GM23338 (cell line): Measurements from ENCODE around the gene LHB. TPM values are rescaled to one million over a fixed set of nuclear protein-coding genes. Genes with fewer than 3 reads are reported as not detected.

ENCODE experiments used
- ATAC-seq: fragments of 200-7000 bp; cut with Tn5 transposase; 3 replicates; pipeline ENCODE4 v1.9.1; 2020
- DNase-seq: peaks from one replicate; pipeline ENCODE4 v3.0.0-alpha.2; 2015; ENCODE audit warnings: low spot score
- H2AFZ ChIP-seq: fragments of 200-600 bp; sonication (generic); 2 replicates; pipeline ENCODE4 v1.8.0; 2016; ENCODE audit warnings: antibody characterized with exemption, mild to moderate bottlenecking, moderate library complexity
- H3F3A ChIP-seq: fragments of 200-600 bp; sonication (generic); replicated peaks from 2 replicates; pipeline ENCODE4 v1.8.0; 2017; ENCODE audit warnings: antibody characterized with exemption, mixed run types, low read depth
- H3K27ac ChIP-seq: fragments of 200-600 bp; sonication (generic); 2 replicates; pipeline ENCODE4 v1.6.1; 2016; ENCODE audit warnings: low read depth
- H3K27me3 ChIP-seq: fragments of 200-600 bp; sonication (generic); 2 replicates; pipeline ENCODE4 v1.8.0; 2016; ENCODE audit warnings: mild to moderate bottlenecking, mixed run types, moderate library complexity; ENCODE audit not compliant: insufficient read depth
- H3K36me3 ChIP-seq: fragments of 200-600 bp; sonication (generic); 2 replicates; pipeline ENCODE4 v1.8.0; 2016; ENCODE audit warnings: mild to moderate bottlenecking; ENCODE audit not compliant: insufficient read depth
- H3K4me1 ChIP-seq: fragments of 200-600 bp; sonication (generic); 2 replicates; pipeline ENCODE4 v1.8.0; 2016; ENCODE audit warnings: mild to moderate bottlenecking, moderate library complexity; ENCODE audit not compliant: insufficient read depth
- H3K4me2 ChIP-seq: fragments of 200-600 bp; sonication (generic); 2 replicates; pipeline ENCODE4 v1.7.1; 2017; ENCODE audit warnings: mixed run types
- H3K4me3 ChIP-seq: fragments of 200-600 bp; sonication (generic); 2 replicates; pipeline ENCODE4 v1.6.1; 2016; ENCODE audit warnings: mixed run types
- H3K79me2 ChIP-seq: fragments of 200-600 bp; sonication (generic); replicated peaks from 2 replicates; pipeline ENCODE4 v1.8.0; 2017; ENCODE audit warnings: mild to moderate bottlenecking; ENCODE audit not compliant: insufficient read depth
- H3K9me2 ChIP-seq: fragments of 200-600 bp; sonication (generic); 2 replicates; pipeline ENCODE4 v1.8.0; 2017; ENCODE audit not compliant: insufficient read depth
- H4K20me1 ChIP-seq: fragments of 200-600 bp; sonication (generic); replicated peaks from 2 replicates; pipeline ENCODE4 v1.8.0; 2017; ENCODE audit warnings: mild to moderate bottlenecking; ENCODE audit not compliant: insufficient read depth
- H3K27ac Mint-ChIP-seq: 2 replicates; pipeline ENCODE4 v1.8.0; 2020; ENCODE audit warnings: inconsistent platforms, mild to moderate bottlenecking, moderate library complexity, mixed read lengths
- H3K27me3 Mint-ChIP-seq: 3 replicates; pipeline ENCODE4 v1.8.0; 2022; ENCODE audit warnings: low read depth, mild to moderate bottlenecking, moderate library complexity, mixed read lengths, inconsistent platforms; ENCODE audit not compliant: insufficient read depth, poor library complexity
- H3K36me3 Mint-ChIP-seq: 3 replicates; pipeline ENCODE4 v1.8.0; 2021; ENCODE audit warnings: low read depth, mild to moderate bottlenecking, inconsistent platforms, moderate library complexity, mixed read lengths
- H3K4me1 Mint-ChIP-seq: 3 replicates; pipeline ENCODE4 v1.8.0; 2020; ENCODE audit warnings: mild to moderate bottlenecking, inconsistent platforms, mixed read lengths
- H3K4me3 Mint-ChIP-seq: 3 replicates; pipeline ENCODE4 v1.8.0; 2021; ENCODE audit warnings: moderate library complexity, mild to moderate bottlenecking, inconsistent platforms, mixed read lengths
- H3K9me3 Mint-ChIP-seq: 3 replicates; pipeline ENCODE4 v1.8.0; 2020; ENCODE audit warnings: moderate library complexity, mild to moderate bottlenecking, inconsistent platforms, mixed read lengths
- EZH2phosphoT487 ChIP-seq: fragments of 200-600 bp; sonication (generic); IDR thresholded peaks from one replicate; pipeline ENCODE4 v1.8.1; 2018; ENCODE audit warnings: antibody characterized with exemption; ENCODE audit not compliant: unreplicated experiment
- JUNB ChIP-seq: IDR thresholded peaks from one replicate; pipeline ENCODE4 v1.6.1; 2016; ENCODE audit warnings: antibody characterized with exemption; ENCODE audit not compliant: unreplicated experiment
- NANOG ChIP-seq: IDR thresholded peaks from 2 replicates; pipeline ENCODE4 v1.6.1; 2016; ENCODE audit warnings: antibody characterized with exemption, borderline replicate concordance
- STAT1 ChIP-seq: IDR thresholded peaks from one replicate; pipeline ENCODE4 v1.6.1; 2016; ENCODE audit warnings: antibody characterized with exemption; ENCODE audit not compliant: unreplicated experiment
- ZNF114 ChIP-seq: fragments of 250-450 bp; sonication (Bioruptor Pico); IDR thresholded peaks from 2 replicates; pipeline ENCODE4 v1.5.0; 2020; ENCODE audit warnings: mild to moderate bottlenecking, moderate library complexity
- ZNF331 ChIP-seq: fragments of 250-450 bp; sonication (Bioruptor Pico); IDR thresholded peaks from 2 replicates; pipeline ENCODE4 v1.5.0; 2020; ENCODE audit warnings: low read depth, mild to moderate bottlenecking, moderate library complexity
- polyA plus RNA-seq: library from polyadenylated mRNA; unstranded; fragments of >200 nt; fragmentation: Nextera tagmentation; extraction: Ambion mirVana; gene quantifications from 2 replicates; pipeline ENCODE4 v1.2.1, GENCODE V29; 2016
- total RNA-seq: library from RNA; depleted of rRNA; stranded (reverse); fragments of >200 nt; shearing (Covaris generic); gene quantifications from 2 replicates; pipeline ENCODE4 v1.2.3, GENCODE V29; 2014
- TF ChIP-seq, protein P1 (sequence below): IDR thresholded peaks from one replicate; pipeline ENCODE4 v1.6.1; 2018; ENCODE audit warnings: antibody characterized with exemption; ENCODE audit not compliant: unreplicated experiment
- TF ChIP-seq, protein P2 (sequence below): IDR thresholded peaks from 2 replicates; pipeline ENCODE4 v1.6.1; 2016; ENCODE audit warnings: antibody characterized with exemption
- TF ChIP-seq, protein P3 (sequence below): fragments of 250-450 bp; sonication (Bioruptor Pico); IDR thresholded peaks from 2 replicates; pipeline ENCODE4 v1.5.0; 2020; ENCODE audit warnings: mild to moderate bottlenecking, moderate library complexity

The LHB gene
- total and polyA plus RNA-seq, 2 experiments from 2014 or later: 0.76 TPM; not detected in 1

DNA sequence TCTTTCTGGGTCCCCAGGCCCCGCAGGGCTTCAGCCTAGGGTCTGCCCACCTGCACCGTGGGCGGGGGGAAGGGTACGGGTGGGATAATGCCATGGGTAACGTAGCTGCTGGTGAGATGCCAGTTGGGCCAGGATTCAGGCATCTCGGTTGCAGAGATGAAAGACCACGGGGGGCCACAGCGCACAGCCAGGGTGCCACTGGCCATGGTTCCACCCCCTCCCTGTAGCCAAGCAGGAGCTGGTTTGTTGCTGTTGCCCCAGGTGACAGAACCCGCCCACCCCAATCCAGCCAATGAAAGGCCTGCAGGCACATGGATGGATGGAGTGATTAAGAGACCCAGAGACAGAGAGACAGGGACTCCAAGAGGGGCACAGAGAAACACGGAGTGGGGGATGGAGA lies 41.7 kb upstream of the LHB start:
- peak; percentile 23 for ATAC-seq
- H4K20me1 ChIP-seq: no peaks in the 10 kb centered on the region
- H3K79me2 ChIP-seq: no peaks in the 10 kb centered on the region
- H3K4me1 ChIP-seq: peaks cover 15% of the 10 kb centered on the region
- no peak overlapping the region for H3K4me3 Mint-ChIP-seq
- no peaks in the 10 kb centered on the region for H3K36me3 ChIP-seq
- H3F3A ChIP-seq: no peaks in the 10 kb centered on the region
- H3K36me3 Mint-ChIP-seq: no peaks in the 10 kb centered on the region
- no peak for DNase-seq
- no peaks in the 10 kb centered on the region; the same call in 2 of the 3 replicates for H3K9me3 Mint-ChIP-seq
- peaks cover 63% of the 10 kb centered on the region for H3K27me3 ChIP-seq
- no peak overlapping the region for H3K27ac ChIP-seq
- peak overlapping the region; percentile 95; the same call in 1 of the 2 replicates for H3K4me2 ChIP-seq
- H3K9me2 ChIP-seq: no peaks in the 10 kb centered on the region
- TF ChIP-seq, protein P1, sequence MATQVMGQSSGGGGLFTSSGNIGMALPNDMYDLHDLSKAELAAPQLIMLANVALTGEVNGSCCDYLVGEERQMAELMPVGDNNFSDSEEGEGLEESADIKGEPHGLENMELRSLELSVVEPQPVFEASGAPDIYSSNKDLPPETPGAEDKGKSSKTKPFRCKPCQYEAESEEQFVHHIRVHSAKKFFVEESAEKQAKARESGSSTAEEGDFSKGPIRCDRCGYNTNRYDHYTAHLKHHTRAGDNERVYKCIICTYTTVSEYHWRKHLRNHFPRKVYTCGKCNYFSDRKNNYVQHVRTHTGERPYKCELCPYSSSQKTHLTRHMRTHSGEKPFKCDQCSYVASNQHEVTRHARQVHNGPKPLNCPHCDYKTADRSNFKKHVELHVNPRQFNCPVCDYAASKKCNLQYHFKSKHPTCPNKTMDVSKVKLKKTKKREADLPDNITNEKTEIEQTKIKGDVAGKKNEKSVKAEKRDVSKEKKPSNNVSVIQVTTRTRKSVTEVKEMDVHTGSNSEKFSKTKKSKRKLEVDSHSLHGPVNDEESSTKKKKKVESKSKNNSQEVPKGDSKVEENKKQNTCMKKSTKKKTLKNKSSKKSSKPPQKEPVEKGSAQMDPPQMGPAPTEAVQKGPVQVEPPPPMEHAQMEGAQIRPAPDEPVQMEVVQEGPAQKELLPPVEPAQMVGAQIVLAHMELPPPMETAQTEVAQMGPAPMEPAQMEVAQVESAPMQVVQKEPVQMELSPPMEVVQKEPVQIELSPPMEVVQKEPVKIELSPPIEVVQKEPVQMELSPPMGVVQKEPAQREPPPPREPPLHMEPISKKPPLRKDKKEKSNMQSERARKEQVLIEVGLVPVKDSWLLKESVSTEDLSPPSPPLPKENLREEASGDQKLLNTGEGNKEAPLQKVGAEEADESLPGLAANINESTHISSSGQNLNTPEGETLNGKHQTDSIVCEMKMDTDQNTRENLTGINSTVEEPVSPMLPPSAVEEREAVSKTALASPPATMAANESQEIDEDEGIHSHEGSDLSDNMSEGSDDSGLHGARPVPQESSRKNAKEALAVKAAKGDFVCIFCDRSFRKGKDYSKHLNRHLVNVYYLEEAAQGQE: no peak
- TF ChIP-seq ZNF114: no peak
- peaks cover 15% of the 10 kb centered on the region for H3K4me1 Mint-ChIP-seq
- peak overlapping the region; percentile 73; the same call in 1 of the 2 replicates for H3K4me3 ChIP-seq
- peaks cover 56% of the 10 kb centered on the region for H3K27me3 Mint-ChIP-seq
- H3K27ac Mint-ChIP-seq: no peak overlapping the region
- H2AFZ ChIP-seq: no peak overlapping the region

DNA sequence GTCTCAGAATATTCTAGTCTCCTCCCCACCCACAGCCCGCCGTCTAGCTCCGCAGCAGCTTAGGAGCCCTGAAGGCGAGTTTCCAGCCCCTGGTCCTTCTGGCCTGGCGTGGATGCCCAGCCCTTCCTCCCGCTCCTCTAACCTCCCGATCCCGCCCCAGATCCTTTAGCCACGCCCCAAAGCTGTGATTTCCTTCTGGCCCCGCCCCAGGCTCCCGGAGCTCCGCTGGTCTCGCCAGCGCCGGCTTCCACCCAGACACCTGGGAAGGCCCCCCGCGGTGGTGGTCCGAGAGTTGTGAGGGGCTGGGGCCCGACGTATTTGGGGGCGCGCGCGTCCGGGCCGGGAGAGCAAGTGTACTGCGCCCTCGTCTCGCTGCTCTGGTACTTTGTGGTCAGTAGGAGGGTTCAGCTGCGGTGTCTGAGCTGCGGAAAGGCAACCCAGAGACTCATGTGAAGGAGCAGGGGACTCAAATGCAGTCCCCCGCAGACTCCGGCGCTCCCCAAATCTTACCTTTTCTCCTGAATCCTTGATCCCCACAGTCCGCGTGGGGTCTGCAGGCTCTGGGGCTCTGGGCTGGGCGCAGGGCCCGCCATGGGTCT lies 40.8 kb upstream of the LHB start, which contains the start of gene CGB7:
Gene CGB7 (minus strand): TSS at position 114 of the 599 bp plus-strand sequence. CDS start 2,374 bp downstream, outside the sequence.
- no peak within 1 kb of the TSS; the same call in 1 of the 2 replicates for H2AFZ ChIP-seq
- H3F3A ChIP-seq: no peaks in the 10 kb centered on the region
- H3K4me2 ChIP-seq: peak within 1 kb of the TSS; percentile 95
- H3K4me1 Mint-ChIP-seq: peaks cover 11% of the 10 kb centered on the region
- no peaks in the 10 kb centered on the region for H3K79me2 ChIP-seq
- peaks cover 9% of the 10 kb centered on the region; the same call in 1 of the 2 replicates for H3K4me1 ChIP-seq
- peak within 1 kb of the TSS; percentile 73 for H3K4me3 Mint-ChIP-seq
- ATAC-seq: peak; percentile 61
- no peaks in the 10 kb centered on the region for H4K20me1 ChIP-seq
- no peaks in the 10 kb centered on the region for H3K9me2 ChIP-seq
- DNase-seq: peak; percentile 91
- H3K36me3 ChIP-seq: no peaks in the 10 kb centered on the region
- peaks cover 63% of the 10 kb centered on the region for H3K27me3 ChIP-seq
- H3K27ac Mint-ChIP-seq: no peak within 1 kb of the TSS
- no peaks in the 10 kb centered on the region; the same call in 2 of the 3 replicates for H3K9me3 Mint-ChIP-seq
- no peak within 1 kb of the TSS for H3K27ac ChIP-seq
- no peaks in the 10 kb centered on the region for H3K36me3 Mint-ChIP-seq
- H3K27me3 Mint-ChIP-seq: peaks cover 57% of the 10 kb centered on the region
- H3K4me3 ChIP-seq: peak within 1 kb of the TSS; percentile 73
- TF ChIP-seq EZH2phosphoT487 (no peak), NANOG (no peak), ZNF331 (CRISPR knock-in tag) (no peak), JUNB (no peak), ZNF114 (no peak), STAT1 (no peak)
- TF ChIP-seq, protein P2, sequence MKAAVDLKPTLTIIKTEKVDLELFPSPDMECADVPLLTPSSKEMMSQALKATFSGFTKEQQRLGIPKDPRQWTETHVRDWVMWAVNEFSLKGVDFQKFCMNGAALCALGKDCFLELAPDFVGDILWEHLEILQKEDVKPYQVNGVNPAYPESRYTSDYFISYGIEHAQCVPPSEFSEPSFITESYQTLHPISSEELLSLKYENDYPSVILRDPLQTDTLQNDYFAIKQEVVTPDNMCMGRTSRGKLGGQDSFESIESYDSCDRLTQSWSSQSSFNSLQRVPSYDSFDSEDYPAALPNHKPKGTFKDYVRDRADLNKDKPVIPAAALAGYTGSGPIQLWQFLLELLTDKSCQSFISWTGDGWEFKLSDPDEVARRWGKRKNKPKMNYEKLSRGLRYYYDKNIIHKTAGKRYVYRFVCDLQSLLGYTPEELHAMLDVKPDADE: no peak
- TF ChIP-seq, protein P3, sequence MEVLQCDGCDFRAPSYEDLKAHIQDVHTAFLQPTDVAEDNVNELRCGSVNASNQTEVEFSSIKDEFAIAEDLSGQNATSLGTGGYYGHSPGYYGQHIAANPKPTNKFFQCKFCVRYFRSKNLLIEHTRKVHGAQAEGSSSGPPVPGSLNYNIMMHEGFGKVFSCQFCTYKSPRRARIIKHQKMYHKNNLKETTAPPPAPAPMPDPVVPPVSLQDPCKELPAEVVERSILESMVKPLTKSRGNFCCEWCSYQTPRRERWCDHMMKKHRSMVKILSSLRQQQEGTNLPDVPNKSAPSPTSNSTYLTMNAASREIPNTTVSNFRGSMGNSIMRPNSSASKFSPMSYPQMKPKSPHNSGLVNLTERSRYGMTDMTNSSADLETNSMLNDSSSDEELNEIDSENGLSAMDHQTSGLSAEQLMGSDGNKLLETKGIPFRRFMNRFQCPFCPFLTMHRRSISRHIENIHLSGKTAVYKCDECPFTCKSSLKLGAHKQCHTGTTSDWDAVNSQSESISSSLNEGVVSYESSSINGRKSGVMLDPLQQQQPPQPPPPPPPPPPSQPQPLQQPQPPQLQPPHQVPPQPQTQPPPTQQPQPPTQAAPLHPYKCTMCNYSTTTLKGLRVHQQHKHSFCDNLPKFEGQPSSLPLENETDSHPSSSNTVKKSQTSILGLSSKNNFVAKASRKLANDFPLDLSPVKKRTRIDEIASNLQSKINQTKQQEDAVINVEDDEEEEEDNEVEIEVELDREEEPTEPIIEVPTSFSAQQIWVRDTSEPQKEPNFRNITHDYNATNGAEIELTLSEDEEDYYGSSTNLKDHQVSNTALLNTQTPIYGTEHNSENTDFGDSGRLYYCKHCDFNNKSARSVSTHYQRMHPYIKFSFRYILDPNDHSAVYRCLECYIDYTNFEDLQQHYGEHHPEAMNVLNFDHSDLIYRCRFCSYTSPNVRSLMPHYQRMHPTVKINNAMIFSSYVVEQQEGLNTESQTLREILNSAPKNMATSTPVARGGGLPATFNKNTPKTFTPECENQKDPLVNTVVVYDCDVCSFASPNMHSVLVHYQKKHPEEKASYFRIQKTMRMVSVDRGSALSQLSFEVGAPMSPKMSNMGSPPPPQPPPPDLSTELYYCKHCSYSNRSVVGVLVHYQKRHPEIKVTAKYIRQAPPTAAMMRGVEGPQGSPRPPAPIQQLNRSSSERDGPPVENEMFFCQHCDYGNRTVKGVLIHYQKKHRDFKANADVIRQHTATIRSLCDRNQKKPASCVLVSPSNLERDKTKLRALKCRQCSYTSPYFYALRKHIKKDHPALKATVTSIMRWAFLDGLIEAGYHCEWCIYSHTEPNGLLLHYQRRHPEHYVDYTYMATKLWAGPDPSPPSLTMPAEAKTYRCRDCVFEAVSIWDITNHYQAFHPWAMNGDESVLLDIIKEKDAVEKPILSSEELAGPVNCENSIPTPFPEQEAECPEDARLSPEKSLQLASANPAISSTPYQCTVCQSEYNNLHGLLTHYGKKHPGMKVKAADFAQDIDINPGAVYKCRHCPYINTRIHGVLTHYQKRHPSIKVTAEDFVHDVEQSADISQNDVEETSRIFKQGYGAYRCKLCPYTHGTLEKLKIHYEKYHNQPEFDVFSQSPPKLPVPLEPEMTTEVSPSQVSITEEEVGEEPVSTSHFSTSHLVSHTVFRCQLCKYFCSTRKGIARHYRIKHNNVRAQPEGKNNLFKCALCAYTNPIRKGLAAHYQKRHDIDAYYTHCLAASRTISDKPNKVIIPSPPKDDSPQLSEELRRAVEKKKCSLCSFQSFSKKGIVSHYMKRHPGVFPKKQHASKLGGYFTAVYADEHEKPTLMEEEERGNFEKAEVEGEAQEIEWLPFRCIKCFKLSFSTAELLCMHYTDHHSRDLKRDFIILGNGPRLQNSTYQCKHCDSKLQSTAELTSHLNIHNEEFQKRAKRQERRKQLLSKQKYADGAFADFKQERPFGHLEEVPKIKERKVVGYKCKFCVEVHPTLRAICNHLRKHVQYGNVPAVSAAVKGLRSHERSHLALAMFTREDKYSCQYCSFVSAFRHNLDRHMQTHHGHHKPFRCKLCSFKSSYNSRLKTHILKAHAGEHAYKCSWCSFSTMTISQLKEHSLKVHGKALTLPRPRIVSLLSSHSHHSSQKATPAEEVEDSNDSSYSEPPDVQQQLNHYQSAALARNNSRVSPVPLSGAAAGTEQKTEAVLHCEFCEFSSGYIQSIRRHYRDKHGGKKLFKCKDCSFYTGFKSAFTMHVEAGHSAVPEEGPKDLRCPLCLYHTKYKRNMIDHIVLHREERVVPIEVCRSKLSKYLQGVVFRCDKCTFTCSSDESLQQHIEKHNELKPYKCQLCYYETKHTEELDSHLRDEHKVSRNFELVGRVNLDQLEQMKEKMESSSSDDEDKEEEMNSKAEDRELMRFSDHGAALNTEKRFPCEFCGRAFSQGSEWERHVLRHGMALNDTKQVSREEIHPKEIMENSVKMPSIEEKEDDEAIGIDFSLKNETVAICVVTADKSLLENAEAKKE: no peak
